GM18517 (cell line): ENCODE results near the gene LRRC31.

Experiments
- ATAC-seq: cut with Tn5 transposase; IDR thresholded peaks from one replicate; pipeline ENCODE4 v1.9.1; 2021; ENCODE audit warnings: mild to moderate bottlenecking, moderate library complexity; ENCODE audit not compliant: unreplicated experiment

LRRC31 gene

GRCh38 chr3:169864270-169864669, 5.5 kb downstream of the LRRC31 start:
- ATAC-seq = no peak

DNA sequence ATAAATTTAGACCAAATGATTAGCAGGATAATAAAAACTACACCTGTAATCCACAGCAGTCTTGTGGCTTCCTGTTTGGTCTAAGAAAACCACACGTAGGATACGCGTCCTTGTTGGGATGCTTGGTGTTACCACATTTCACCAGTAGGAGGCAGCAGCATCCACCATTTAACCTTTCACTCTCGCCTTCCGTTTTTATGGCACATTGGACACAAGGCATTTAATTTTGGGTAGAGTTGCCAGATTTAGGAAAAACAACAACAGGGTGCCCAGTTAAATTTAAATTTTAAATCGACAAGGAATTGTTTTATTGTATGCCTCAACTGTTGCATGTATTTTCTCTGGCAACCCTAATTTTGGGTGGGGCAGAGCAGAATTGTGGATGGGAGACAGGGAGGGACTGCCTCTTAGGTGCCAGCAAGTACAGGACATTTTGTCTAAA, 6.3 kb downstream of the LRRC31 start:
- peak; percentile 50 for ATAC-seq

GRCh38 chr3:169861871-169862270, 7.9 kb downstream of the LRRC31 start:
- no peak for ATAC-seq

DNA sequence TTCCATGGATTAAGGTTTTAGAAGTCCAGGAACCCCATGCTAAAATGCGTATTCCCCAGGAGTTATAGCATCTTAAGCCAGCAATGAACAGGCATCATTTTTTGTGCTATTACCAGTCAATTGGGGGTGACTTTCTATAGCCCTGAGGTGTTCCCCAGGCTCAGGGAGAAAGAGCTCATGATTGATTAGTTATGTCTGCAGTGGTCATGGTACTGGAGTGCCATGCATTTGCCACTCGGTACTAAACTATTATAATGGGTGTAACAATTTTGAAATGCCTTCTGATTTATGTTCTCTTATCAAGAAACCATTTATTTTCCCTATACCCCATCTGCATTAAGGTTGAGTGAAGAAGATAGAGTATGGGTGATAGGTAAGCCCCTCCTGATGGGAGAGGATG, 11.9 kb downstream of the LRRC31 start:
- ATAC-seq = no peak

DNA sequence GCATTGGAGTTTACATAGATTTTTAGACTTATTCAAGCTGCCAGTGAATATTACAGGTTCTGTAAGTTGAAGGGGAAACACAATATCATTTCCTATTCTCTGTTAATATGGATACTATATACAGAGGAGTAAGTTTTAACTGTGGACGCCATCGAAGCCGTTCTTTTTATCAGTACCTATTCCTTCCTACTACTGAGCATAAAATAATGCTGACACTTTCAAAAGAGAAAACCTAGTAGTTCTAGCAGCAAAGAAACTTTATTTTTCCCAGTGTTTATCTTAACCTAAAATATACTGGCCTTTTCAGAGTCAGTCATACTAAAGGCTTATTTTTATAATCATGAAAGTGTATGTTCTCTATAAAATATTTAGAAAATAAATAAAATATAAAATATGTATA, 14.2 kb downstream of the LRRC31 start:
- no peak for ATAC-seq

GRCh38 chr3:169850618-169851017, 19.1 kb downstream of the LRRC31 start:
- ATAC-seq = no peak

GRCh38 chr3:169848741-169849140, 21.0 kb downstream of the LRRC31 start:
- ATAC-seq = no peak

GRCh38 chr3:169847896-169848295, 21.8 kb downstream of the LRRC31 start:
- no peak for ATAC-seq

- ATAC-seq = peak; percentile 95
Measured at GRCh38 chr3:169846458-169847193, 23.1 kb downstream of the LRRC31 start.

DNA sequence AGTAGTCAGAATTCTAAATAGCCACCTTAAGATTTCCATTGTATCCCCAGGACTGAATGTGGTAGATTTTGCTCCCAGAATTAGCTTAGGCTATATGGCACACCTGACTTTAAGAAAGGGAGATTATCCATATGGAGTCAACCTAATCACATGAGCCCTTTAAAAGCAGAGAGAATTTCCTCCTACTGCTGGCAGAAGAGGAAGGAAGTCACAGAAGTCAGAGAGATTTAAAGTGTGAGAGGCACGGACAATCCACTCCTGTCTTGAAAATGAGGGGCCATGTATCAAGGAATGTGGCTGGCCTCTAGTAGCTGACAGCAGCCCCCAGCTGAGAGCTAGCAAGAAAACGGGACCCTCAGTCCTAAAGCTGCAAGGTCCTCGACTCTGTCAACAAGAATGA, 26.8 kb downstream of the LRRC31 start:
- ATAC-seq = no peak

- ATAC-seq = no peak
Measured at GRCh38 chr3:169841171-169841570, 28.6 kb downstream of the LRRC31 start.

DNA sequence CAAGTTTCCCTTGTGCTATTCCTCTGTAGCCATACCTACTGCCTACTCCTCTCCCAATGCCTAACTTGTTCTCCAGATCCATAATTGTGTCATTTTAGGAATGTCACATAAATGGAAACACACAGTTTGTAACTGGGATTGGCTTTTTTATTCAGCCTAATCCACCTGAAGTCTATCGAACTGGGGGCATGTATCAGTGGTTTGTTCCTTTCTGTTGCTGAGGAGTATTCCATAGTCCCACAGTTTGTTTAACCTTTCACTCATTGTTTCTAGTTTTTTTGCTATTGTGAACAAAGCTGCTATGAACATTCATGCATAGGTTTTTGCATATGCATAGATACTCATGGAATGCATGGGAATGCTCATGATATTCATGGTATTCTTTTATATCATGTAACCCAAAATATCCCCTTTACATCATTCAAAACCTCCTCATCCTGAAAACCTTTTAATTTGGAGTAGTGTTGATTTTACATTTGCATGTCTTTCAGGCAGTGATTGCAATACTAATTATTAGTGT, 31.2 kb downstream of the LRRC31 start:
- ATAC-seq = no peak

DNA sequence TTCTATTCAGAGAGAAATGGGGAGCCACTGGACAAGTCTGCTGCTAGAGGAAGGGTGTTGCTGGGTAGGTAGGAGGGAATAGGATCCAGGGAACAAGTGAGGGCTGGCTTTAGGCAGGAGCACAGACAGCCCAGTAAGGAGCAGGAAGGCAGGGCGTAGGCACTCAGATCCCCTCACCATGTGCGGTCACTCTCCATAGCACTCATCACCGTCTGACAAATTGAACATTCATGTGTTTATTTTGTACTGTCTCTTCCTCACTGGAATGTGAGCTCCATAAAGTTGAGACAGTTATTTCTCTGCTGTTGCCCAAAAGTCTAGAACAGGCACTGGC, 32.8 kb downstream of the LRRC31 start:
- ATAC-seq = no peak

- peak; percentile 78 for ATAC-seq
Measured at GRCh38 chr3:169836078-169836941, 33.4 kb downstream of the LRRC31 start.

GRCh38 chr3:169835533-169835932, 34.2 kb downstream of the LRRC31 start:
- ATAC-seq = no peak

- no peak for ATAC-seq
Measured at GRCh38 chr3:169827712-169828111, 42.0 kb downstream of the LRRC31 start.

GRCh38 chr3:169825316-169825715, 44.4 kb downstream of the LRRC31 start:
- no peak for ATAC-seq

DNA sequence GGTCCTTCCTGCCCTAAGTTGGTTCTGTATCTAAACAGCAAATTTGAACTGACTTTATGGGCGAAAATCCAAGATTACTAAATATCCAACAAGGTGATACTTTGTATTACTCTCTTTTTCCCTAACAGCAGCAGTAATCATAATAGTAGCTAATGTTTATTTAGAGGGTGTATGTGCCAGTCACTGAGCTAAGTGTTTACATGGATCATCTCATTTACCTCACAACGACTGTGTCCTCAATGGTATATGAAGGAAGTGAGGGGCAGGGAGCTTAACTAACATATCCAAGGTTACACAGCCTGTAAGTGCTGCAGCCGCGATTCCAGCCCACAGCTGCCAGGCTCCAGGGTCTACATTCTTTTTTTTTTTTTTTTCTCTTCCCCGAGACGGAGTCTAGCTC, 46.8 kb downstream of the LRRC31 start:
- no peak for ATAC-seq

DNA sequence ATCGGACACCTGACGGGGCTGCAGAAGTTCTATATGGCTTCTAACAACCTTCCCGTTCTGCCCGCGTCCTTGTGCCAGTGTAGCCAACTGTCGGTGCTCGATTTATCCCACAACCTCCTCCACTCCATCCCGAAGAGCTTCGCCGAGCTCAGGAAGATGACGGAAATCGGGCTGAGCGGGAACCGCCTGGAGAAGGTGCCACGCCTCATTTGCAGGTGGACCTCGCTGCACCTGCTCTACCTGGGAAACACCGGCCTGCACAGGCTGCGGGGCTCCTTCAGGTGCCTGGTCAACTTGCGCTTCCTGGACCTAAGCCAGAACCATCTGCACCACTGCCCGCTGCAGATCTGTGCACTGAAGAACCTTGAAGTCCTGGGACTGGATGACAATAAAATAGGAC, 47.2 kb downstream of the LRRC31 start:
- no peak for ATAC-seq

- ATAC-seq = no peak
Measured at GRCh38 chr3:169822091-169822490, 47.6 kb downstream of the LRRC31 start.

GRCh38 chr3:169818316-169818715, 51.4 kb downstream of the LRRC31 start:
- ATAC-seq = no peak

- no peak for ATAC-seq
Measured at GRCh38 chr3:169815590-169816150, 54.1 kb downstream of the LRRC31 start.
